K562 (cell line): ENCODE data around the gene SPATA33. TPM values are rescaled to one million over a fixed set of nuclear protein-coding genes. Genes with fewer than 3 reads are reported as not detected.

ENCODE experiments used
- CXXC5 ChIP-seq: fragments of 250-450 bp; sonication (Bioruptor Pico); IDR thresholded peaks from 2 replicates; pipeline ENCODE4 v1.8.0; 2022; ENCODE audit warnings: inconsistent platforms, mild to moderate bottlenecking, moderate library complexity
- FIP1L1 ChIP-seq: fragments of 200-400 bp; formaldehyde crosslinking; IDR thresholded peaks from 2 replicates; pipeline ENCODE4 v1.6.1; 2018; ENCODE audit warnings: mild to moderate bottlenecking, low read depth, low read length; ENCODE audit not compliant: poor library complexity, severe bottlenecking
- MTA3 ChIP-seq: fragments of 450-650 bp; formaldehyde crosslinking; IDR thresholded peaks from 2 replicates; pipeline ENCODE4 v1.6.1; 2017; ENCODE audit warnings: mild to moderate bottlenecking, borderline replicate concordance
- MYBL2 ChIP-seq, 2 experiments: fragments of 450-650 bp in 1 of 2; sonication (generic) in 1 of 2; formaldehyde crosslinking in 1 of 2; IDR thresholded peaks; 2 replicates each; pipeline versions ENCODE4 v1.6.1 to v1.8.1; 2017 to 2022; ENCODE audit warnings: borderline replicate concordance in 1 of 2, inconsistent platforms in 1 of 2, low read depth in 1 of 2, mild to moderate bottlenecking in 1 of 2, missing genetic modification reagents in 1 of 2, moderate library complexity in 1 of 2
- STAG1 ChIP-seq: sonication (generic); formaldehyde crosslinking; IDR thresholded peaks from 2 replicates; pipeline ENCODE4 v1.5.0; 2020; ENCODE audit warnings: missing genetic modification reagents, borderline replicate concordance
- YY1 ChIP-seq, 3 experiments: IDR thresholded peaks; 2 replicates each; pipeline ENCODE4 v1.6.1; 2011; ENCODE audit warnings: low read length in 2 of 3, mild to moderate bottlenecking in 2 of 3, moderate library complexity in 2 of 3, borderline replicate concordance in 1 of 3, control low read depth in 1 of 3, low read depth in 1 of 3; ENCODE audit not compliant: insufficient read depth in 3 of 3, insufficient replicate concordance in 2 of 3, control insufficient read depth in 1 of 3, insufficient read length in 1 of 3; ENCODE audit errors: extremely low read depth in 1 of 3
- ZKSCAN1 ChIP-seq: fragments of 150-350 bp; IDR thresholded peaks from 2 replicates; pipeline ENCODE4 v1.6.1; 2016; ENCODE audit warnings: low read depth, low read length
- polyA plus RNA-seq, 8 experiments: library from polyadenylated mRNA; depleted of rRNA in 4 of 8; stranded (reverse) in 5 of 8; unstranded in 3 of 8; fragments of >200 nt; fragmentation: Nextera tagmentation in 2 of 8; fragmentation: Illumina TruSeq in 1 of 8; extraction: Ambion mirVana in 2 of 8; extraction: Trizol in 1 of 8; gene quantifications; 2 replicates each; pipeline versions ENCODE4 v1.2.1 to v1.2.3, GENCODE V29; 2011 to 2014; ENCODE audit warnings: inconsistent platforms in 1 of 8, missing spikeins in 1 of 8
- total RNA-seq, 7 experiments: library from RNA; depleted of rRNA in 6 of 7; stranded (reverse); fragments of >200 nt in 6 of 7; fragmentation: Illumina TruSeq in 2 of 7; extraction: Trizol in 2 of 7; gene quantifications; 2 replicates each; pipeline versions ENCODE4 v1.2.1 to v1.2.3, GENCODE V29; 2011 to 2021; ENCODE audit warnings: low replicate concordance in 1 of 7
- TF ChIP-seq, protein P1 (sequence below), 2 experiments: fragments of 450-650 bp in 1 of 2; IDR thresholded peaks; 2 replicates each; pipeline ENCODE4 v1.6.1; 2011 to 2017; ENCODE audit warnings: low read depth in 2 of 2, antibody characterized with exemption in 1 of 2, borderline replicate concordance in 1 of 2, low read length in 1 of 2, mild to moderate bottlenecking in 1 of 2, mixed read lengths in 1 of 2; ENCODE audit not compliant: control insufficient read depth in 1 of 2
- TF ChIP-seq, protein P2 (sequence below), 2 experiments: fragments of 450-650 bp in 1 of 2; sonication (generic) in 1 of 2; formaldehyde crosslinking in 1 of 2; IDR thresholded peaks in 1 of 2; conservative IDR thresholded peaks in 1 of 2; 2 replicates each; pipeline versions ENCODE4 v1.6.1 to v1.8.1; 2016 to 2023; ENCODE audit warnings: mild to moderate bottlenecking in 2 of 2, moderate library complexity in 2 of 2, inconsistent platforms in 1 of 2, missing genetic modification reagents in 1 of 2
- TF ChIP-seq, protein P3 (sequence below): conservative IDR thresholded peaks from 2 replicates; pipeline ENCODE4 v1.6.1; 2011; ENCODE audit warnings: low read depth, mild to moderate bottlenecking, low read length; ENCODE audit not compliant: control insufficient read depth
- TF ChIP-seq, protein P4 (sequence below): sonication (generic); formaldehyde crosslinking; IDR thresholded peaks from 2 replicates; pipeline ENCODE4 v1.8.0; 2022; ENCODE audit warnings: mild to moderate bottlenecking, missing genetic modification reagents

The SPATA33 gene
- total and polyA plus RNA-seq, 9 of the 15 experiments (the other 6 are each of a cell fraction or from before 2014, with no cell fraction given): 4.0 to 20.0 (median 11.8) TPM

DNA sequence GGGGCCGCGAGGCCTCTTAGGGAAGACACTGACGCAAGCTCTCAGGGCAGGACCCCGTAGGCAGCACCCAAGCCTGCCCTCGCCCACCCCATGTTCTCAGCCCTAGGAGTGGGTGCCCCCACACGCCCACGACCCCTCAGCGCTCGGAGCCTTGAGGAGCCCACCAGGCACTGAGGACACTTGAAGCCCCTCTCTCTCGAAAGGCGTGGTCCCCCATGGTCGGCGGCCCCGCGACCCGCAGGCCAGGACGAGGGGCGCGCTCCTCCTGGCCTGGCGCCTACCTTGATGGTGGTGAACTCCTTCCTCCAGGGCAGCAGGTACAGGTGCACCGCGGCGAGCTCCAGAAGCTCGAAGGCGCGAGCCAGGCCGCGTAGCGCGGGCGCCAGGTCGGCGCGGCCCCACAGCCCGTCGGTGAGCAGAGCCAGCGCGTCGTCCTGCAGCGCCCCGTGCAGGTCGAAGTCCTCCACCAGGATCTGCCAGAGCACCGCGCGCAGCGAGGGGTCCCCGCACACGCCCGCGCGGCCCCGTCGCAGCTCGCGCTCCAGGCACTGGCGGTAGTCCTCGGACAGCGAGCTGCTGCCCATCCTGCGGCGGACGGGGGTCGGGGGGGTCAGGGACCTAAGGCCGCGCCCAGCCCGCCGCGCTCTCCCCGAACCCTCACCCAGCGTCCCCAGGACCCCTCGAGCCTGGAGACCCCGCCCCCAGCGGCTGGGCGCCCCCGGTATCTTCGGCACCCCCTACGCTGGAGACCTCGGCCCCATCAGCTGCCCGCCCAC is 43.2 kb downstream of the SPATA33 start (continued):
- TF ChIP-seq YY1 (IDR thresholded peaks at IDR 0.05; ENCODE audit: borderline replicate concordance in 1 of 3, control insufficient read depth in 1 of 3, extremely low read depth in 1 of 3, insufficient read depth in 3 of 3, insufficient read length in 1 of 3, insufficient replicate concordance in 2 of 3, low read depth in 1 of 3, low read length in 2 of 3) (peak in 2 of 3 experiments; percentile 46 to 56), FIP1L1 (peak; percentile 12), STAG1 (CRISPR knock-in tag) (peak; percentile 66; the same call in 1 of the 2 replicates), MTA3 (peak; percentile 11; the same call in 1 of the 2 replicates), ZKSCAN1 (no peak), MYBL2 (IDR thresholded peaks at IDR 0.05; ENCODE audit: low read depth) (no peak), MYBL2 (CRISPR knock-in tag; IDR thresholded peaks at IDR 0.05; ENCODE audit: borderline replicate concordance) (0 out of 2 replicates have a peak, but pooled peaks have one; percentile 53), CXXC5 (CRISPR knock-in tag) (peak; percentile 22)
- TF ChIP-seq, protein P1, sequence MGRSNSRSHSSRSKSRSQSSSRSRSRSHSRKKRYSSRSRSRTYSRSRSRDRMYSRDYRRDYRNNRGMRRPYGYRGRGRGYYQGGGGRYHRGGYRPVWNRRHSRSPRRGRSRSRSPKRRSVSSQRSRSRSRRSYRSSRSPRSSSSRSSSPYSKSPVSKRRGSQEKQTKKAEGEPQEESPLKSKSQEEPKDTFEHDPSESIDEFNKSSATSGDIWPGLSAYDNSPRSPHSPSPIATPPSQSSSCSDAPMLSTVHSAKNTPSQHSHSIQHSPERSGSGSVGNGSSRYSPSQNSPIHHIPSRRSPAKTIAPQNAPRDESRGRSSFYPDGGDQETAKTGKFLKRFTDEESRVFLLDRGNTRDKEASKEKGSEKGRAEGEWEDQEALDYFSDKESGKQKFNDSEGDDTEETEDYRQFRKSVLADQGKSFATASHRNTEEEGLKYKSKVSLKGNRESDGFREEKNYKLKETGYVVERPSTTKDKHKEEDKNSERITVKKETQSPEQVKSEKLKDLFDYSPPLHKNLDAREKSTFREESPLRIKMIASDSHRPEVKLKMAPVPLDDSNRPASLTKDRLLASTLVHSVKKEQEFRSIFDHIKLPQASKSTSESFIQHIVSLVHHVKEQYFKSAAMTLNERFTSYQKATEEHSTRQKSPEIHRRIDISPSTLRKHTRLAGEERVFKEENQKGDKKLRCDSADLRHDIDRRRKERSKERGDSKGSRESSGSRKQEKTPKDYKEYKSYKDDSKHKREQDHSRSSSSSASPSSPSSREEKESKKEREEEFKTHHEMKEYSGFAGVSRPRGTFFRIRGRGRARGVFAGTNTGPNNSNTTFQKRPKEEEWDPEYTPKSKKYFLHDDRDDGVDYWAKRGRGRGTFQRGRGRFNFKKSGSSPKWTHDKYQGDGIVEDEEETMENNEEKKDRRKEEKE (IDR thresholded peaks at IDR 0.05; ENCODE audit: borderline replicate concordance in 1 of 2, control insufficient read depth in 1 of 2, low read depth in 2 of 2, low read length in 1 of 2): 0 out of 4 replicates have a peak, but pooled peaks of 1 of the 2 experiments have one; percentile 18
- TF ChIP-seq, protein P2, sequence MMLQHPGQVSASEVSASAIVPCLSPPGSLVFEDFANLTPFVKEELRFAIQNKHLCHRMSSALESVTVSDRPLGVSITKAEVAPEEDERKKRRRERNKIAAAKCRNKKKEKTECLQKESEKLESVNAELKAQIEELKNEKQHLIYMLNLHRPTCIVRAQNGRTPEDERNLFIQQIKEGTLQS (IDR thresholded peaks at IDR 0.05): no peak
- TF ChIP-seq, protein P2 (CRISPR knock-in tag; conservative IDR thresholded peaks at IDR 0.05): no peak
- TF ChIP-seq, protein P3, sequence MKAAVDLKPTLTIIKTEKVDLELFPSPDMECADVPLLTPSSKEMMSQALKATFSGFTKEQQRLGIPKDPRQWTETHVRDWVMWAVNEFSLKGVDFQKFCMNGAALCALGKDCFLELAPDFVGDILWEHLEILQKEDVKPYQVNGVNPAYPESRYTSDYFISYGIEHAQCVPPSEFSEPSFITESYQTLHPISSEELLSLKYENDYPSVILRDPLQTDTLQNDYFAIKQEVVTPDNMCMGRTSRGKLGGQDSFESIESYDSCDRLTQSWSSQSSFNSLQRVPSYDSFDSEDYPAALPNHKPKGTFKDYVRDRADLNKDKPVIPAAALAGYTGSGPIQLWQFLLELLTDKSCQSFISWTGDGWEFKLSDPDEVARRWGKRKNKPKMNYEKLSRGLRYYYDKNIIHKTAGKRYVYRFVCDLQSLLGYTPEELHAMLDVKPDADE: peak; percentile 60
- TF ChIP-seq, protein P4, sequence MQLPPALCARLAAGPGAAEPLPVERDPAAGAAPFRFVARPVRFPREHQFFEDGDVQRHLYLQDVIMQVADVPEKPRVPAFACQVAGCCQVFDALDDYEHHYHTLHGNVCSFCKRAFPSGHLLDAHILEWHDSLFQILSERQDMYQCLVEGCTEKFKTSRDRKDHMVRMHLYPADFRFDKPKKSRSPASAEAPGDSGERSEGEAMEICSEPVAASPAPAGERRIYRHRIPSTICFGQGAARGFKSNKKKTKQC: peak; percentile 79; the same call in 1 of the 2 replicates
